ENCODE data around the gene USP54.

The USP54 gene

GRCh38 chr10:73529089-73529832 lies 61.9 kb downstream of the USP54 start:
- peak; percentile 50 to 81 for DNase-seq

DNA sequence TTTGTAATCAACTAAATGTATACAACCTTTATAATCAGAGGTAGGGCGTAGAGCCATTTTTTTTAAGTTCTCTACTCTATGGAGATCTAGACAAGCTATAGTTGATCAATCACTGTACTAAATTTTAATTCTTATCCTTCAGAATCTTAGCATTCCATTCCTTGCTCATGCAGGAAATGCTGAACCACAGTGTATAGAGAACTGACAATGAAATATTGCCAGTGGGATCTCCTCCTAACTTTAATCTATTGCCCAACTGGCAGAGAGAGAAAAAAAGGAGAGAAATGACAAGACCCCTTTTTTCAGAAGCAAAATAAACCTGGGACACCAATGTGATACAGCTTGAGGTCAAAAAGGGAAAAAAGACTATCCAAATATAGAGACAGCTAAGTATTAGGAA lies 68.9 kb downstream of the USP54 start:
- no peak for DNase-seq

GRCh38 chr10:73519336-73519735 lies 71.8 kb downstream of the USP54 start:
- no peak for DNase-seq

GRCh38 chr10:73517166-73517888 lies 73.8 kb downstream of the USP54 start:
- no peak for DNase-seq

GRCh38 chr10:73512207-73512743 lies 78.9 kb downstream of the USP54 start:
- DNase-seq: no peak

- no peak for DNase-seq
Observed at GRCh38 chr10:73509695-73510094, 81.4 kb downstream of the USP54 start.

- DNase-seq: no peak
Observed at GRCh38 chr10:73506491-73506890, 84.7 kb downstream of the USP54 start.

GRCh38 chr10:73506074-73506473 lies 85.1 kb downstream of the USP54 start:
- no peak for DNase-seq

GRCh38 chr10:73503037-73503436 lies 88.1 kb downstream of the USP54 start:
- DNase-seq: no peak

DNA sequence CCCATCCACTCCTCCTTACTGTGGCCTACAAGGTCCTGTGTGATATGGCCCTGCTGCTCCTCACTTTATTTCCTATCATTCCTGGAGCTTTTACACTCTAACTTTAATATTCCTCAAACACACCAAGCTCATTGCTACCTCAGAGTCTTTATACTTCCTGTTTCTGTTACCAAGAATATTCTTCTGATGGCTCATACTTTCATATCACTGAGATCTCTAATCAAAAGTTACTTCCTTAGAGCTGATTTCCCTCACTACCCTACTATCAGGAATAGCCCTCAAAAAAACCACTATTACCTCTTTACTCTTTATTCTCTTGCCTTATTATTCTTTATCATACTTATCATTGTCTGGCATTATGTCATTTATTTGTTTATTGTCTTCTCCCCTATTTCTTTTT lies 89.5 kb downstream of the USP54 start:
- DNase-seq: no peak

- no peak for DNase-seq
Observed at GRCh38 chr10:73497623-73498022, 93.5 kb downstream of the USP54 start.

DNA sequence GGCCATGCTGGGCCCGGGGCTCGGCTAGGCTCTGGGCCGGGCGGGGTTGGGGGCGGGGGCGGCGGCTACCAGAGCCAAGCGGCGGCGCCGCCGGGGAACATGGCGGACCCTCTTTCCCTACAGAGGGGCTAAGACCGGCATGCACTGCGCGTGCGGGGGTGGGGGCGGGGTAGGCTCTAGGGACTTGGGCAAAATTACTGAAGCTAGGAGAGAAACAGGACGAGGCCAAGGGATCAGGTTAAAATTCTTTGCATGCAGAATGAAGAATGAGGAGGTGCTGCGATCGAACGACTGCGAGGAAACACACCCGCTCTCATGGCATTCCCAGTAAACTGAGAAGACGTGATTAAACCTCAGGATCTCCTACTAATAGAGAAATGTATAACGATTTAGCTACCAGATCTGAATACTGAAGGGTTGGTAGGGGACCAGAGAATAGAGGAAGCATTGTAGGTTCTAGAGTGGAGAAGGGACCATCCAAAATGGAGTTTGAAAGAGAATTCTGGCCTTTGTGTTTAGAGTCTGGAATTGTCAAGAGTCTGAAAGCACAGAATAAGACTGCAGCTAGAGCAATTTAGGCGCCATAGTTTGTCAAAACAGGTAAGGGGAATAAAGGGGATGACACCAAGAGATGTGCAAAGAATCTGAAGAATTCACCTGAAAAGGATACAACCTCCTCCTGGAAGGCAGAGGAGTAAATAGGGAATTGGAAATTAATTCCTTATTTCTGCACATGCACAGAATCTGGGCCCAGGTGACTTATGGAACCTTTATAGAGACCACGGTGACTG lies 95.1 kb downstream of the USP54 start, which contains the start of gene PPP3CB:
Gene PPP3CB (minus strand): TSS at position 141 of the 791 bp plus-strand sequence. CDS start 135 bp downstream, at position 6.
- peak; percentile 92 to 93 for DNase-seq

DNA sequence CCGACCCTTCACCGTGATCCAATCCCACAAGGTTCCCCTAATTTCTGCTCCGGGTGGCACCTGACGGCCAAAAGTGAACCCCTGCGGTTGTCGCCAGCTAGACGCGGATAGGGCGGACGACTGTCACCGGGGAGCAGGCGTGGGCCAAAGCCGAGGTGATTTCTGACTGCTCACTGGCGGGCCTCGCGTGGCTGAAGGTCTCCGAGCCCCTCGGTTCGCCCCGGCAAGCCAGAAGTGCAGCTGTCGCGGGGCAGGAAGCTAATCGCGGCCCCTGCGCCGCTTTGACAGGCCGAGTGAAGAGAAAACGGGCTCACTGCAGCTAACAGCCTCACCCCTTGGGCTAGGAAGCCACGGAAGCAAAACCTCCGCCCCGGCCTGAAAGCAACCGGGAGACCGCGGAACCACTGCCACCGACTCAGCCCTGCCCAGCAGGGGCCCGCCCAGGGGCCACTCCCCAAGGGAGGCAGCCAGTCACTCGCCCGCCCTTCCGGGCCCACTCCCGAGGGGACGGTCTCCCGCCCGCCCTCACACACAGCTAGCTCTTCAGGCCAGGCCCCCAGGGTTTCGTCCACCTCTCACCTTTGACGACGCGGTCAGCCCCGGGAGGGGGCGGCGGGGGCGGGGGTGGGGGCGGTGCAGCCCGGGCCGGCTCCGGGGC lies 95.8 kb downstream of the USP54 start:
- DNase-seq: peak; percentile 91 to 92

DNA sequence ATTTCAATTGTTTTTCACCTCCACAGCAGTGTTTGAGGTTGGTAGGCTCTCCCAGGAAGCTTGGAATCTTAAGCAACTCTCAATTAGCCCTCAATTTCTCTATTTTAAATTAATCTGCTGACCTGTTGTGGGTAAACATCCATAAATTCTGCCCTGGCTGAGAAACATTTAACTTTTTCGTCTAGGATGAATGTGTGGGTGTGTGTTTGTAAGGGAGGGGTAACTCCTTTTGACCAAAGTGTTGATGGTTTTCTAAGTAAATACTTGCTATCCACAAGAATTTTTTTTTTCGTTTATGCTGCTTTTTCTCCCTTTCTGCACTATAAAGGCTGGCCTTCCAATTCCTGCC lies 96.3 kb downstream of the USP54 start:
- no peak for DNase-seq

- DNase-seq: no peak
Observed at GRCh38 chr10:73494213-73494612, 96.9 kb downstream of the USP54 start.

DNA sequence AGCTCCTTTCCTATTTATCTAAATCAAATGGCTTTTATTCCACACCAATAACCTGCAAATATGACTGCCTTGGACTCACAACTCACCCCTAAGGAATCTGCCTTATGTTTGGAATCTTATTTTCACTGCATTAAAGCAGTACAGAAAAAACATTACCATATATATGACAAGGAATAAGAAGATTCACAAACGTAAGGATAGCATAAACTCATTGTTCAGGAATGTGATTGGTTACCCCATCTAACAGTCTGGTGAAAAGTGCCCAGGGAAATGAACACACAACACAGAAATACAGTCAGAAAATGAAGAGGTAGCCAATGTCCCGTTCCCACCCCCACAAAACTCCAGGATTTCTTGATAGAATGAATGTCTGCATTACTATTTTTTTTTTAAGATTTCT lies 97.4 kb downstream of the USP54 start:
- DNase-seq: no peak

- no peak for DNase-seq
Observed at GRCh38 chr10:73486601-73487000, 104.5 kb downstream of the USP54 start.

DNA sequence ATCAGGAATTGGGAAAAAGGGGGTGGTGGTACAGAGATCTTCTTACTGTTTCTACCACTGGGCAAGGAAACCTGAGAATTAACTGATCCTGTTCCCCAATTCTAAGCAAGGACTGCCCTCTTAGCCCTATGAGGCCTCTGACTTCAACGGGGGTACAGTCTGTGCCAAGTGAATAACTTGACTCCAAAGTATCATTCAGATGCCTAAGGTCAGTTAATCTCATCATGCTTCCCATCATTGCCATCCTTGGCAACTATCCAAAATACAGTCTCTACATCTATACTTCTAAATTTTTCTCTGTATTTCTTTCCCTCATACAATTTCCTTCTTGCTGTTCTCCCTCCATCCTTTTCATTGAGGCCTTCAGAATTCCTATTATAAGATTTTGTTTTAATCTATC lies 105.8 kb downstream of the USP54 start:
- DNase-seq: no peak

GRCh38 chr10:73480158-73480557 lies 111.0 kb downstream of the USP54 start:
- no peak for DNase-seq

- DNase-seq: no peak
Observed at GRCh38 chr10:73478636-73479035, 112.5 kb downstream of the USP54 start.

- DNase-seq: no peak
Observed at GRCh38 chr10:73471226-73471625, 119.9 kb downstream of the USP54 start.

DNA sequence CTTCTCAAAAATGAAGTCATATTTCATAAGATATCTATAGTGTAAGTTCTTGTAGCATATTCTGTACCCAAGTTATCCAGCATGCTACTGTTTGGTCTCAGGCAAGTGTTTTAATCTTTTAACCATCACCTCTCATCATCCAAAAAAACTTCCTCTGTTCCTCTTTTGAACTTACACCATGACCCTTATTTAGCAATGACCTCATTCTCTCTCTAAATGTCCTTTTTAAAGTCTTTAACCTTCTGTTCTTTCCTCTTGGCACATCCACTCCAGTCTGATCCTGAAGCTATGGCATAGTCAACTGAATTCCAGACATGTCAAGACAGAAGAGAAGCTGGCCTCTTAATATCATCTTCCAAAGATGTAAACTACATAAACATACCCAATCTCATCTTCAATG lies 121.6 kb downstream of the USP54 start:
- no peak for DNase-seq

DNA sequence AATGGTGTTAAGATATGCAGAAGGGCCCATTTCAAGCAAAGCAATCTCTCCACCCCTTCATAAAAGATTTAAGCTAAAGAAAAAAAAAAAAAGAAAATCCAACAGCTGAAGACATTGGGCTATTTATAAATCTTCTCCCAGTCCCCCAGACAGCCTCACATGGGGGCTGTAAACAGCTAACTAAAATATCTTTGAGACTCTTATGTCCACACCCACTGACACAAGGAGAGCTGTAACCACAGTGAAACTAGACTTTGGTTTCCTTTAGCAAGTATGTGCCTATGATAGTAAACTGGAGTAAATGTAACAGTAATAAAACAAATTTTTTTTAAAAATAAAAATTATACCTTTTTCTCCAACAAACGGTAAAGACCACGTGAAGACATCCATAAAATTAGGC lies 123.9 kb downstream of the USP54 start:
- no peak for DNase-seq
